H1 (cell line): ENCODE measurements around the gene AGTR1. TPM values are rescaled to one million over a fixed set of nuclear protein-coding genes. Genes with fewer than 3 reads are reported as not detected.

ENCODE experiments used
- CTCF ChIA-PET: fragments of 300-600 bp; sonication (Branson Sonifier 250); formaldehyde crosslinking; loops from one replicate; lab custom pipeline; 2021; ENCODE audit not compliant: partially characterized antibody; lab: Charles Lee
- POLR2A ChIA-PET: fragments of 300-600 bp; sonication (Branson Sonifier 250); formaldehyde crosslinking; loops from one replicate; lab custom pipeline; 2021; ENCODE audit warnings: inconsistent platforms; ENCODE audit not compliant: partially characterized antibody; lab: Charles Lee
- DNase-seq, 2 experiments: peaks; one replicate each; pipeline versions ENCODE4 v3.0.0 to v3.0.0-alpha.2; 2010 to 2022; ENCODE audit warnings: low spot score in 2 of 2, low read depth in 1 of 2, mixed read lengths in 1 of 2
- FAIRE-seq: peaks from 2 replicates; lab custom pipeline; 2011; peaks lifted over from hg19 to GRCh38; lab: Jason Lieb, UNC
- H2AFZ ChIP-seq: 2 replicates; pipeline ENCODE4 v1.8.1; 2012; ENCODE audit warnings: low read length, inconsistent platforms
- H2AK5ac ChIP-seq: 2 replicates; pipeline ENCODE4 v1.6.1; 2013; ENCODE audit warnings: low read depth, low read length
- H2BK120ac ChIP-seq: replicated peaks from 2 replicates; pipeline ENCODE3; 2013; ENCODE audit warnings: low read depth, low read length, inconsistent platforms
- H2BK12ac ChIP-seq: 2 replicates; pipeline ENCODE4 v1.6.1; 2013; ENCODE audit warnings: low read depth, low read length
- H2BK15ac ChIP-seq: 2 replicates; pipeline ENCODE4 v1.6.1; 2013; ENCODE audit warnings: low read length
- H2BK20ac ChIP-seq: 2 replicates; pipeline ENCODE4 v1.6.1; 2013; ENCODE audit warnings: low read length
- H2BK5ac ChIP-seq: 2 replicates; pipeline ENCODE4 v1.6.1; 2013; ENCODE audit warnings: low read depth, low read length
- H3K14ac ChIP-seq: 2 replicates; pipeline ENCODE4 v1.6.1; 2013; ENCODE audit warnings: inconsistent platforms; ENCODE audit not compliant: insufficient read length
- H3K18ac ChIP-seq: 2 replicates; pipeline ENCODE4 v1.6.1; 2013; ENCODE audit warnings: low read length; ENCODE audit errors: extremely low read depth
- H3K23ac ChIP-seq: 2 replicates; pipeline ENCODE4 v1.6.1; 2013; ENCODE audit warnings: inconsistent platforms; ENCODE audit not compliant: insufficient read length
- H3K23me2 ChIP-seq: 2 replicates; pipeline ENCODE4 v1.6.1; 2013; ENCODE audit warnings: low read depth, low read length
- H3K27ac ChIP-seq: 2 replicates; pipeline ENCODE4 v1.6.1; 2011; ENCODE audit warnings: low read depth, low read length, inconsistent platforms
- H3K27me3 ChIP-seq, 4 experiments: replicated peaks in 1 of 4; 1 replicate in 1 of 4; 2 replicates in 3 of 4; pipeline versions ENCODE4 v1.6.1 to v1.8.1; 2011 to 2013; ENCODE audit warnings: low read length in 3 of 4, mild to moderate bottlenecking in 3 of 4, inconsistent platforms in 2 of 4, mixed read lengths in 2 of 4, moderate library complexity in 1 of 4; ENCODE audit not compliant: control insufficient read depth in 3 of 4, insufficient read depth in 3 of 4; ENCODE audit errors: extremely low read depth in 1 of 4
- H3K36me3 ChIP-seq, 4 experiments: 2 replicates each; pipeline versions ENCODE4 v1.6.1 to v1.8.1; 2011 to 2013; ENCODE audit warnings: mild to moderate bottlenecking in 4 of 4, low read length in 3 of 4, moderate library complexity in 2 of 4, control low read depth in 1 of 4, inconsistent platforms in 1 of 4; ENCODE audit not compliant: insufficient read depth in 4 of 4, control insufficient read depth in 2 of 4
- H3K4ac ChIP-seq: replicated peaks from 2 replicates; pipeline ENCODE3; 2013; ENCODE audit warnings: low read length, low read depth, mixed read lengths, inconsistent platforms; ENCODE audit not compliant: insufficient read length
- H3K4me1 ChIP-seq, 4 experiments: replicated peaks in 1 of 4; 1 replicate in 1 of 4; 2 replicates in 3 of 4; pipeline versions ENCODE4 v1.6.1 to v1.8.1; 2011 to 2013; ENCODE audit warnings: low read length in 3 of 4, inconsistent platforms in 2 of 4, mixed read lengths in 1 of 4; ENCODE audit not compliant: insufficient read depth in 4 of 4, control insufficient read depth in 3 of 4
- H3K4me2 ChIP-seq, 2 experiments: 2 replicates each; pipeline versions ENCODE4 v1.6.1 to v1.8.1; 2011 to 2013; ENCODE audit warnings: low read depth in 2 of 2, low read length in 2 of 2, control low read depth in 1 of 2, inconsistent platforms in 1 of 2, mild to moderate bottlenecking in 1 of 2; ENCODE audit not compliant: insufficient read depth in 1 of 2
- H3K4me3 ChIP-seq, 4 experiments: fragments of 200-600, 300-600 bp in 1 of 4; sonication (generic), shearing (Covaris generic), sonication (Bioruptor Twin) in 1 of 4; 2 replicates each; pipeline versions ENCODE4 v1.5.1 to v1.8.1; 2011 to 2016; ENCODE audit warnings: low read length in 4 of 4, low read depth in 3 of 4, control low read depth in 2 of 4, inconsistent platforms in 2 of 4, mild to moderate bottlenecking in 2 of 4, mixed read lengths in 1 of 4, moderate library complexity in 1 of 4; ENCODE audit not compliant: insufficient read depth in 2 of 4; ENCODE audit errors: extremely low read depth in 1 of 4
- H3K56ac ChIP-seq: replicated peaks from 2 replicates; pipeline ENCODE3; 2013; ENCODE audit warnings: low read depth, mild to moderate bottlenecking, mixed read lengths, low read length, inconsistent platforms; ENCODE audit not compliant: insufficient read length
- H3K79me1 ChIP-seq: 2 replicates; pipeline ENCODE4 v1.6.1; 2013; ENCODE audit warnings: low read depth, low read length, control low read depth
- H3K79me2 ChIP-seq, 2 experiments: 2 replicates each; pipeline versions ENCODE4 v1.6.1 to v1.8.1; 2012 to 2013; ENCODE audit warnings: low read length in 2 of 2, mild to moderate bottlenecking in 2 of 2, inconsistent platforms in 1 of 2; ENCODE audit not compliant: insufficient read depth in 2 of 2, control insufficient read depth in 1 of 2
- H3K9ac ChIP-seq, 4 experiments: replicated peaks in 1 of 4; 1 replicate in 1 of 4; 2 replicates in 3 of 4; pipeline versions ENCODE4 v1.6.1 to v1.8.1; 2011 to 2013; ENCODE audit warnings: low read depth in 3 of 4, low read length in 3 of 4, control low read depth in 2 of 4, mild to moderate bottlenecking in 2 of 4, moderate library complexity in 2 of 4, inconsistent platforms in 1 of 4; ENCODE audit errors: extremely low read depth in 1 of 4
- H3K9me3 ChIP-seq, 2 experiments: 2 replicates each; pipeline versions ENCODE4 v1.6.1 to v1.8.1; 2012 to 2013; ENCODE audit warnings: mild to moderate bottlenecking in 2 of 2, moderate library complexity in 2 of 2, control low read depth in 1 of 2, inconsistent platforms in 1 of 2, low read depth in 1 of 2, low read length in 1 of 2, mixed read lengths in 1 of 2; ENCODE audit not compliant: insufficient read depth in 2 of 2
- H4K20me1 ChIP-seq, 2 experiments: replicated peaks in 1 of 2; 2 replicates each; pipeline versions ENCODE3 to v1.8.1; 2011 to 2013; ENCODE audit warnings: inconsistent platforms in 2 of 2, low read length in 2 of 2, mild to moderate bottlenecking in 1 of 2; ENCODE audit not compliant: insufficient read depth in 2 of 2, control insufficient read depth in 1 of 2
- H4K5ac ChIP-seq: 2 replicates; pipeline ENCODE4 v1.6.1; 2013; ENCODE audit warnings: low read length, low read depth, mixed read lengths, inconsistent platforms; ENCODE audit not compliant: insufficient read length
- H4K8ac ChIP-seq: 2 replicates; pipeline ENCODE4 v1.8.0; 2013; ENCODE audit warnings: mild to moderate bottlenecking, moderate library complexity, low read length, inconsistent platforms; ENCODE audit not compliant: insufficient read depth; ENCODE audit errors: extremely low read depth
- H4K91ac ChIP-seq: replicated peaks from 2 replicates; pipeline ENCODE3; 2013; ENCODE audit warnings: low read length, mixed read lengths, inconsistent platforms; ENCODE audit not compliant: insufficient read length
- ATF2 ChIP-seq: IDR thresholded peaks from 2 replicates; pipeline ENCODE4 v1.6.1; 2012; ENCODE audit warnings: low read length, inconsistent platforms
- E2F6 ChIP-seq: IDR thresholded peaks from 2 replicates; pipeline ENCODE4 v1.6.1; 2012; ENCODE audit warnings: inconsistent platforms
- EP300 ChIP-seq, 2 experiments: IDR thresholded peaks; 1 replicate in 1 of 2; 2 replicates in 1 of 2; pipeline ENCODE4 v1.6.1; 2011 to 2012; ENCODE audit warnings: low read depth in 2 of 2, low read length in 2 of 2, mild to moderate bottlenecking in 2 of 2, borderline replicate concordance in 1 of 2, inconsistent platforms in 1 of 2, moderate library complexity in 1 of 2
- GABPA ChIP-seq: IDR thresholded peaks from 2 replicates; pipeline ENCODE4 v1.6.1; 2011; ENCODE audit warnings: mild to moderate bottlenecking, low read length, moderate library complexity, borderline replicate concordance; ENCODE audit not compliant: insufficient read depth
- JUND ChIP-seq: IDR thresholded peaks from 2 replicates; pipeline ENCODE4 v1.6.1; 2011; ENCODE audit warnings: mild to moderate bottlenecking, improper control_type of control experiment, low read length
- RFX5 ChIP-seq: IDR thresholded peaks from 2 replicates; pipeline ENCODE4 v1.6.1; 2011; ENCODE audit warnings: low read depth, low read length, improper control_type of control experiment, borderline replicate concordance
- SRF ChIP-seq: IDR thresholded peaks from 2 replicates; pipeline ENCODE4 v1.6.1; 2011; ENCODE audit warnings: mild to moderate bottlenecking, low read depth, low read length, moderate library complexity
- SUZ12 ChIP-seq: fragments of 200-600 bp; sonication (generic); IDR thresholded peaks from 2 replicates; pipeline ENCODE4 v1.6.1; 2012; ENCODE audit warnings: mild to moderate bottlenecking, inconsistent platforms, low read length, moderate library complexity, mixed read lengths
- WGBS, 2 experiments: shearing (Covaris generic) in 1 of 2; methylation state at CpG; one replicate each; pipeline versions ENCODE4 v1.1.6 to v1.1.7; 2013 to 2015; ENCODE audit warnings: low lambda C conversion rate in 2 of 2, mixed read lengths in 2 of 2, inconsistent platforms in 1 of 2, low coverage in 1 of 2, missing lambda C conversion rate in 1 of 2; ENCODE audit not compliant: insufficient replicate concordance in 2 of 2, insufficient coverage in 1 of 2, insufficient read length in 1 of 2; ENCODE audit errors: extremely low coverage in 1 of 2, missing lambda C conversion rate in 1 of 2; 5-methylcytosine and 5-hydroxymethylcytosine counted together
- polyA plus RNA-seq, 7 experiments: library from polyadenylated mRNA; depleted of rRNA in 3 of 7; stranded (reverse) in 5 of 7; unstranded in 2 of 7; fragments of >200 nt in 5 of 7; fragments of 200-250 nt in 2 of 7; gene quantifications; 1 replicate in 5 of 7; 2 replicates in 1 of 7; 4 replicates in 1 of 7; pipeline versions ENCODE4 v1.2.1 to v1.2.3, GENCODE V29; 2011 to 2013; ENCODE audit warnings: missing spikeins in 2 of 7, mixed read lengths in 2 of 7
- total RNA-seq: library from RNA; stranded (reverse); fragmentation: NEBNext Ultra II Directional; extraction: Animal tissue kit (Norgen Biotek cat#: 25700); gene quantifications from 2 replicates; pipeline ENCODE4 v1.2.1, GENCODE V29; 2021

Gene AGTR1
- total and polyA plus RNA-seq, 2 of the 8 experiments (the other 6 are each of a cell fraction or from before 2014, with no cell fraction given): 0.03 TPM; not detected in 1

GRCh38 chr3:148778926-148779325 lies 81.2 kb downstream of the AGTR1 start:
- FAIRE-seq: no peak

More at GRCh38 chr3:148778926-148779325, 81.2 kb downstream of the AGTR1 start:
- H3K9ac ChIP-seq: no peak overlapping the region
- TF ChIP-seq E2F6 (no peak), RFX5 (no peak), GABPA (no peak), EP300 (IDR thresholded peaks at IDR 0.05; ENCODE audit: borderline replicate concordance in 1 of 2, low read depth in 2 of 2, low read length in 2 of 2) (no peak), SRF (no peak), SUZ12 (no peak), ATF2 (no peak), JUND (no peak)
- H2BK120ac ChIP-seq: no peak overlapping the region
- H4K5ac ChIP-seq: no peak overlapping the region
- H3K27ac ChIP-seq: no peak overlapping the region
- H3K18ac ChIP-seq: no peak overlapping the region
- no peaks in the 10 kb centered on the region for H3K27me3 ChIP-seq
- no peak for DNase-seq
- H2AK5ac ChIP-seq: no peak overlapping the region
- no peaks in the 10 kb centered on the region for H3K23me2 ChIP-seq
- no peaks in the 10 kb centered on the region for H3K36me3 ChIP-seq
- H2BK15ac ChIP-seq: no peak overlapping the region
- H4K20me1 ChIP-seq: no peaks in the 10 kb centered on the region
- no peak overlapping the region for H3K23ac ChIP-seq
- H2BK12ac ChIP-seq: no peak overlapping the region
- H3K56ac ChIP-seq: no peak overlapping the region
- no peaks in the 10 kb centered on the region for H3K79me1 ChIP-seq
- H4K8ac ChIP-seq: no peak overlapping the region
- H3K9me3 ChIP-seq: no peaks in the 10 kb centered on the region
- H3K4me2 ChIP-seq: no peak overlapping the region
- WGBS, 2 experiments: 79% methylated on average over 3 of the region's 3 CpGs; no CpG with 5 or more reads in 1 of the 2 experiments
- ChIA-PET CTCF (interaction anchor here (0.6 kb wide), 1 partner anchor 83 kb away, joined by 4 read pairs; no protein-coding TSS in a partner anchor), POLR2A (no interaction called here)
- H3K4me1 ChIP-seq: no peaks in the 10 kb centered on the region
- H3K4me3 ChIP-seq: no peak overlapping the region
- H2BK5ac ChIP-seq: no peak overlapping the region
- no peak overlapping the region for H3K14ac ChIP-seq
- H3K79me2 ChIP-seq: no peaks in the 10 kb centered on the region
- no peak overlapping the region for H2BK20ac ChIP-seq
- H4K91ac ChIP-seq: no peak overlapping the region
- H3K4ac ChIP-seq: no peak overlapping the region
- H2AFZ ChIP-seq: no peak overlapping the region
